PC-3 (cell line): Measurements from ENCODE around the gene BMP7. TPM values are rescaled to one million over a fixed set of nuclear protein-coding genes. Genes with fewer than 3 reads are reported as not detected.

Experiments
- ATAC-seq: fragments of 200-7000 bp; cut with Tn5 transposase; 2 replicates; pipeline ENCODE4 v1.9.1; 2020; ENCODE audit warnings: mild to moderate bottlenecking, moderate library complexity
- BruUV-seq: library from RNA; stranded (reverse); fragments of 400-500 nt; replicated peaks from 2 replicates; lab custom pipeline; 2021; lab: Mats Ljungman, UMichigan
- CTCF ChIA-PET: fragments of 300-600 bp; sonication (Branson Sonifier 250); formaldehyde crosslinking; loops from one replicate; lab custom pipeline; 2022; ENCODE audit warnings: antibody characterized with exemption; lab: Charles Lee
- POLR2A ChIA-PET: fragments of 300-600 bp; sonication (Branson Sonifier 250); formaldehyde crosslinking; loops from one replicate; lab custom pipeline; 2022; ENCODE audit warnings: antibody characterized with exemption; ENCODE audit not compliant: unreplicated experiment; lab: Charles Lee
- DNase-seq: peaks from one replicate; pipeline ENCODE4 v3.0.0-alpha.2; 2015
- H2AFZ ChIP-seq: fragments of 300-600 bp; sonication (generic); 2 replicates; pipeline ENCODE4 v1.6.0; 2016; ENCODE audit warnings: antibody characterized with exemption, low read length
- H3F3A ChIP-seq: fragments of 300-600 bp; sonication (generic); one replicate; pipeline ENCODE4 v1.6.0; 2017; ENCODE audit warnings: antibody characterized with exemption, low read length, control low read depth, mild to moderate bottlenecking; ENCODE audit not compliant: unreplicated experiment
- H3K27ac ChIP-seq: fragments of 300-600 bp; sonication (generic); 2 replicates; pipeline ENCODE4 v1.5.1; 2016; ENCODE audit warnings: mild to moderate bottlenecking, low read length
- H3K27me3 ChIP-seq: fragments of 300-600 bp; sonication (generic); 2 replicates; pipeline ENCODE4 v1.6.1; 2016; ENCODE audit warnings: low read length, mixed read lengths
- H3K36me3 ChIP-seq: fragments of 300-600 bp; sonication (generic); 2 replicates; pipeline ENCODE4 v1.6.1; 2016; ENCODE audit warnings: low read depth, mixed run types, low read length, mixed read lengths
- H3K4me1 ChIP-seq: fragments of 300-600 bp; sonication (generic); 2 replicates; pipeline ENCODE4 v1.5.1; 2016; ENCODE audit warnings: low read length; ENCODE audit not compliant: insufficient read depth
- H3K4me2 ChIP-seq: fragments of 300-600 bp; sonication (generic); 2 replicates; pipeline ENCODE4 v1.6.0; 2016; ENCODE audit warnings: low read length
- H3K4me3 ChIP-seq: fragments of 300-600 bp; sonication (generic); 2 replicates; pipeline ENCODE4 v1.5.1; 2016; ENCODE audit warnings: mild to moderate bottlenecking, low read length, mixed read lengths
- H3K79me2 ChIP-seq: fragments of 300-600 bp; sonication (generic); 2 replicates; pipeline ENCODE4 v1.6.1; 2017; ENCODE audit warnings: low read length, mixed read lengths
- H3K9ac ChIP-seq: fragments of 300-600 bp; sonication (generic); 2 replicates; pipeline ENCODE4 v1.6.0; 2016; ENCODE audit warnings: mild to moderate bottlenecking, low read length
- H3K9me2 ChIP-seq: fragments of 300-600 bp; sonication (generic); replicated peaks from 2 replicates; pipeline ENCODE4 v1.6.1; 2016; ENCODE audit warnings: mixed run types, low read length, mixed read lengths
- H3K9me3 ChIP-seq: fragments of 300-600 bp; sonication (generic); 2 replicates; pipeline ENCODE4 v1.6.1; 2016; ENCODE audit warnings: low read length, mixed read lengths
- H4K20me1 ChIP-seq: fragments of 300-600 bp; sonication (generic); 2 replicates; pipeline ENCODE4 v1.6.1; 2016; ENCODE audit warnings: low read length, mixed read lengths
- CTCF ChIP-seq: fragments of 300-600 bp; sonication (generic); conservative IDR thresholded peaks from 2 replicates; pipeline ENCODE4 v1.5.1; 2017; ENCODE audit warnings: antibody characterized with exemption, low read depth, mild to moderate bottlenecking, low read length
- EZH2 ChIP-seq: fragments of 300-600 bp; sonication (generic); IDR thresholded peaks from one replicate; pipeline ENCODE4 v1.6.1; 2017; ENCODE audit warnings: antibody characterized with exemption, mild to moderate bottlenecking, low read length; ENCODE audit not compliant: unreplicated experiment
- EZH2phosphoT487 ChIP-seq: fragments of 300-600 bp; sonication (generic); IDR thresholded peaks from 2 replicates; pipeline ENCODE4 v1.6.1; 2018; ENCODE audit warnings: mild to moderate bottlenecking, antibody characterized with exemption, low read length, borderline replicate concordance
- intact Hi-C: fragments of 100-400 bp; cut with micrococcal nuclease; formaldehyde crosslinking; loops from 2 replicates; pipeline ENCODE4 v1.9.0; 2023
- total RNA-seq: library from RNA; depleted of rRNA; stranded (reverse); fragments of >200 nt; gene quantifications from 2 replicates; pipeline ENCODE4 v1.2.3, GENCODE V29; 2014

Gene BMP7
- total RNA-seq, 1 experiment from 2014 or later = not detected

- Histone ChIP-seq H3K9me2 (no peaks in the 10 kb centered on the region), H3K27me3 (peaks cover 95% of the 10 kb centered on the region), H3K36me3 (no peaks in the 10 kb centered on the region), H3K4me3 (no peak overlapping the region), H4K20me1 (no peaks in the 10 kb centered on the region), H3F3A (no peaks in the 10 kb centered on the region), H3K9me3 (no peaks in the 10 kb centered on the region), H3K79me2 (no peaks in the 10 kb centered on the region), H2AFZ (no peak overlapping the region), H3K9ac (no peak overlapping the region), H3K27ac (no peak overlapping the region), H3K4me1 (no peaks in the 10 kb centered on the region), H3K4me2 (no peak overlapping the region)
- no peak for ATAC-seq
- ChIA-PET CTCF (no interaction called here), POLR2A (no interaction called here)
- TF ChIP-seq EZH2phosphoT487 (no peak), CTCF (no peak), EZH2 (no peak)
- no peak for DNase-seq
- intact Hi-C loops = no loop called here
- BruUV-seq = no TSS peak
Observed at GRCh38 chr20:57261457-57262251, 4.8 kb downstream of the BMP7 start.

- Histone ChIP-seq H3K9me3 (no peaks in the 10 kb centered on the region), H3K4me1 (no peaks in the 10 kb centered on the region), H4K20me1 (no peaks in the 10 kb centered on the region), H3K4me3 (no peak overlapping the region), H3K9ac (no peak overlapping the region), H3K4me2 (no peak overlapping the region), H3F3A (no peaks in the 10 kb centered on the region), H3K9me2 (no peaks in the 10 kb centered on the region), H3K27ac (no peak overlapping the region), H3K36me3 (no peaks in the 10 kb centered on the region), H3K27me3 (peaks cover 93% of the 10 kb centered on the region), H2AFZ (no peak overlapping the region), H3K79me2 (no peaks in the 10 kb centered on the region)
- ChIA-PET CTCF (no interaction called here), POLR2A (no interaction called here)
- intact Hi-C loops = no loop called here
- BruUV-seq = no TSS peak
- DNase-seq (no peak), ATAC-seq (no peak)
- TF ChIP-seq EZH2 (no peak), CTCF (no peak), EZH2phosphoT487 (no peak)
Observed at GRCh38 chr20:57260934-57261333, 5.5 kb downstream of the BMP7 start.
